SU-DHL-6 (cell line): ENCODE data around the gene AKAP8L.

Experiments used
- H2AFZ ChIP-seq: fragments of 200-600 bp; sonication (generic); 2 replicates; pipeline ENCODE4 v1.6.1; 2014; ENCODE audit warnings: low read depth, mild to moderate bottlenecking, moderate library complexity, mixed read lengths, antibody characterized with exemption, low read length; ENCODE audit not compliant: severe bottlenecking
- H3F3A ChIP-seq: fragments of 200-600 bp; shearing (Covaris generic); 2 replicates; pipeline ENCODE4 v1.6.0; 2016; ENCODE audit warnings: antibody characterized with exemption, mild to moderate bottlenecking; ENCODE audit not compliant: insufficient read depth
- H3K27ac ChIP-seq: fragments of 200-600 bp; sonication (generic); 2 replicates; pipeline ENCODE4 v1.5.1; 2016; ENCODE audit warnings: low read depth, mild to moderate bottlenecking, low read length, moderate library complexity, mixed read lengths
- H3K27me3 ChIP-seq: fragments of 200-600 bp; sonication (generic), shearing (Covaris generic); 2 replicates; pipeline ENCODE4 v1.6.0; 2014; ENCODE audit warnings: mild to moderate bottlenecking, low read length
- H3K36me3 ChIP-seq: fragments of 200-600 bp; sonication (generic); 2 replicates; pipeline ENCODE4 v1.6.1; 2014; ENCODE audit warnings: mild to moderate bottlenecking, low read length, mixed read lengths
- H3K4me2 ChIP-seq: fragments of 300-600, 200-600 bp; shearing (Covaris generic), sonication (generic); 2 replicates; pipeline ENCODE4 v1.6.0; 2014; ENCODE audit warnings: low read length, low read depth, mild to moderate bottlenecking; ENCODE audit not compliant: poor library complexity, severe bottlenecking
- H3K4me3 ChIP-seq: fragments of 200-600 bp; sonication (generic); 2 replicates; pipeline ENCODE4 v1.5.1; 2014; ENCODE audit warnings: antibody characterized with exemption, low read length, mild to moderate bottlenecking, mixed read lengths; ENCODE audit not compliant: insufficient read depth, poor library complexity, severe bottlenecking
- H3K79me2 ChIP-seq: fragments of 200-600 bp; sonication (generic); 2 replicates; pipeline ENCODE4 v1.6.1; 2014; ENCODE audit warnings: mild to moderate bottlenecking, low read length, moderate library complexity; ENCODE audit not compliant: insufficient read depth
- H3K9ac ChIP-seq: fragments of 200-600 bp; sonication (generic); 2 replicates; pipeline ENCODE4 v1.7.0; 2014; ENCODE audit warnings: mild to moderate bottlenecking, low read length
- H3K9me2 ChIP-seq: fragments of 200-600 bp; sonication (generic); replicated peaks from 2 replicates; pipeline ENCODE4 v1.6.1; 2014; ENCODE audit warnings: low read length; ENCODE audit not compliant: insufficient read depth
- H3K9me3 ChIP-seq: fragments of 200-600 bp; sonication (generic); 2 replicates; pipeline ENCODE4 v1.6.1; 2014; ENCODE audit warnings: low read length, mixed read lengths; ENCODE audit not compliant: insufficient read depth
- H4K20me1 ChIP-seq: fragments of 200-600 bp; sonication (generic); 2 replicates; pipeline ENCODE4 v1.6.1; 2014; ENCODE audit warnings: low read depth, mild to moderate bottlenecking, antibody characterized with exemption, low read length, moderate library complexity, mixed read lengths
- EZH2phosphoT487 ChIP-seq: fragments of 200-600 bp; sonication (generic), shearing (Covaris generic); conservative IDR thresholded peaks from 2 replicates; pipeline ENCODE4 v1.6.1; 2018; ENCODE audit warnings: mild to moderate bottlenecking, antibody characterized with exemption, low read length, moderate library complexity, mixed read lengths
- TF ChIP-seq, protein P1 (sequence below): fragments of 200-600 bp; sonication (generic); IDR thresholded peaks from one replicate; pipeline ENCODE4 v1.5.1; 2017; ENCODE audit warnings: antibody characterized with exemption, mild to moderate bottlenecking, low read length, moderate library complexity; ENCODE audit not compliant: insufficient read depth, poor library complexity, severe bottlenecking

The AKAP8L gene

DNA sequence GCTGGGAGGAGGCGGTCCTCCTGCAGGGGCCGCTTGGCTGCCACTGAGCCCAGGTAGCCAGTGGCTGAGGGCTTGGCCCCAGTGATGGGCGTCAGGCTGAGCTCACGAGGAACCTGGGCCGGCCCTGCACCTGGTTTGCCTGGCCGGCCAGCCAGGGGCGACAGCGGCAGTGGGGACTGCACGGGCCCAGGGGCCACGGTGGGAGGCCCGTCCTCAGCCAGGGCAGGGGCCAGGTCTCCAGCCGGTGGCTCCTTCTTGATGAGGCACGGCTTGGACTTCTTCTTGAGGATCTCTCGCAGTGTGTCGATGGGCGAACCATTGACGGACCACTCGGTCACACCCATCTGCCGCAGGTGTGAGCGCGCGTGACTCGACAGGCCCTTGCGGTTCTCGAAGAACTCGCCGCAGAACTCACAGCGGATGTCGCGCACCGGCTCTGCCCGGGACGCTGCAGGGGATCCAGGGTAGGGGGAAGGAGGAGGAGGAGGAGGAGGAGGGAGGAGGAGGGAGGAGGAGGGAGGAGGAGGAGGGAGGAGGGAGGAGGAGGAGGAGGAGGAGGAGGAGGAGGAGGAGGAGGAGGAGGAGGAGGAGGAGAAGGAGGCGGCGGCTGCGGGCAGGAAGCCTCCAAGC, 6.6 kb upstream of the AKAP8L start:
- Histone ChIP-seq H3K79me2 (peaks cover 22% of the 10 kb centered on the region), H4K20me1 (no peaks in the 10 kb centered on the region; the same call in 1 of the 2 replicates), H3K9me2 (no peaks in the 10 kb centered on the region), H3K9me3 (no peaks in the 10 kb centered on the region), H3K36me3 (peaks cover 7% of the 10 kb centered on the region; the same call in 1 of the 2 replicates), H3K4me3 (no peak overlapping the region), H3F3A (no peaks in the 10 kb centered on the region), H3K9ac (no peak overlapping the region), H2AFZ (no peak overlapping the region), H3K27ac (no peak overlapping the region), H3K27me3 (no peaks in the 10 kb centered on the region), H3K4me2 (no peak overlapping the region)
- no peak for TF ChIP-seq EZH2phosphoT487
- TF ChIP-seq, protein P1, sequence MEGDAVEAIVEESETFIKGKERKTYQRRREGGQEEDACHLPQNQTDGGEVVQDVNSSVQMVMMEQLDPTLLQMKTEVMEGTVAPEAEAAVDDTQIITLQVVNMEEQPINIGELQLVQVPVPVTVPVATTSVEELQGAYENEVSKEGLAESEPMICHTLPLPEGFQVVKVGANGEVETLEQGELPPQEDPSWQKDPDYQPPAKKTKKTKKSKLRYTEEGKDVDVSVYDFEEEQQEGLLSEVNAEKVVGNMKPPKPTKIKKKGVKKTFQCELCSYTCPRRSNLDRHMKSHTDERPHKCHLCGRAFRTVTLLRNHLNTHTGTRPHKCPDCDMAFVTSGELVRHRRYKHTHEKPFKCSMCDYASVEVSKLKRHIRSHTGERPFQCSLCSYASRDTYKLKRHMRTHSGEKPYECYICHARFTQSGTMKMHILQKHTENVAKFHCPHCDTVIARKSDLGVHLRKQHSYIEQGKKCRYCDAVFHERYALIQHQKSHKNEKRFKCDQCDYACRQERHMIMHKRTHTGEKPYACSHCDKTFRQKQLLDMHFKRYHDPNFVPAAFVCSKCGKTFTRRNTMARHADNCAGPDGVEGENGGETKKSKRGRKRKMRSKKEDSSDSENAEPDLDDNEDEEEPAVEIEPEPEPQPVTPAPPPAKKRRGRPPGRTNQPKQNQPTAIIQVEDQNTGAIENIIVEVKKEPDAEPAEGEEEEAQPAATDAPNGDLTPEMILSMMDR = no peak

DNA sequence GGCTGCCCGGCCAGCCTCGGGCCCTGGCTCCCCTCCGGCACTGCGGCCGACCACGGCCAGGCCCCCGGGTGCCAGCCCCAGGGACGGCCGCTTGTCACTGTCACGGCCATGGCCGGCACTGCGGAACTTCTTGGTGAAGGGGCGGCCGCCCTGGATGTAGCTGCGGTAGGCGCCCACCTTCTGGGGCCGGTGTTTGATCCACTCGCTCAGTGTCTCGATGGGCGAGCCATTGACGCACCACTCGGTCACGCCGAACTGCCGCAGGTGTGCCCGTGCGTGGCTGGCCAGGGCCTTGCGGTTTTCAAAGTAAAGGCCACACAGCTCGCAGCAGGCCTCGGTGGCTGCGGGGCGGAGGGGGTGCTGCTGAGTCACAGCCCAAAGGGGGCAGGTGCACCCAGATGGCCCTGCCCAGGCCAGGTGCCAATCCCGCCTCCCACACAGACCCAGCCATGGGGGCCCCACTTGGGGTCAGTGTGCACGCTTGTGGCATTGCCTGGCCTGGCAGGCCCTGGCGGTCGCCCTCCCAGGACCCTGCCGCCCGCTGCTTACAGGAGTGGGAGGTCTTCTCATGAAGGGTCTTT, 6.0 kb upstream of the AKAP8L start:
- Histone ChIP-seq H3K79me2 (peaks cover 15% of the 10 kb centered on the region), H3K9me2 (no peaks in the 10 kb centered on the region), H3F3A (0 out of 2 replicates have a peak, but pooled peaks cover 4% of the 10 kb centered on the region), H4K20me1 (no peaks in the 10 kb centered on the region; the same call in 1 of the 2 replicates), H3K27me3 (no peaks in the 10 kb centered on the region), H3K4me2 (no peak overlapping the region), H2AFZ (no peak overlapping the region), H3K4me3 (no peak overlapping the region), H3K9ac (no peak overlapping the region), H3K36me3 (peaks cover 7% of the 10 kb centered on the region; the same call in 1 of the 2 replicates), H3K27ac (no peak overlapping the region), H3K9me3 (no peaks in the 10 kb centered on the region)
- TF ChIP-seq, protein P1 = no peak
- TF ChIP-seq EZH2phosphoT487 = no peak

DNA sequence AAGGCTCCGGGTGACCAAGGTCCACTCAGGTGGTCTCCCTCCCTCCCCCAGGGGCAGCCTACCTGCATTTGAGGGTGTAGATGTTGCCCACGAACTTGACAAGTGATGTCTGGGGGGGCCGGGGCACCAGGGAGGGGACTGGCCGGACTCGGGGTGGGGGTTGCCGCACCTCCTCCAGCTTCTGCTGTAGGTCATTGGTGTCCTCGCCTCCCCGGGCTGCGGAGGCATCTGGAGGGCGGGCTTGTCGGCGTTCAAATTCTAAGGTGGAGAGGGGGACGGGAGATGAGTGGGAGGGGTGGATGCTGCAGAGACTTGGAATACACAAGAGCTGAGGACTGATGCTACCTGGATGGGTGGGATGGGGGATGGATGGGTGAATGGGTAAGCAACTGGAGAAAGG, 5.3 kb upstream of the AKAP8L start:
- Histone ChIP-seq H3K27ac (no peak overlapping the region), H3F3A (0 out of 2 replicates have a peak, but pooled peaks cover 8% of the 10 kb centered on the region), H3K4me2 (no peak overlapping the region), H3K9me2 (no peaks in the 10 kb centered on the region), H3K9ac (no peak overlapping the region), H3K36me3 (peaks cover 7% of the 10 kb centered on the region; the same call in 1 of the 2 replicates), H3K4me3 (no peak overlapping the region), H4K20me1 (no peaks in the 10 kb centered on the region; the same call in 1 of the 2 replicates), H3K27me3 (no peaks in the 10 kb centered on the region), H2AFZ (no peak overlapping the region), H3K79me2 (peaks cover 9% of the 10 kb centered on the region), H3K9me3 (no peaks in the 10 kb centered on the region)
- TF ChIP-seq, protein P1 = no peak
- no peak for TF ChIP-seq EZH2phosphoT487
